Activated CD4-positive, CD25-positive, alpha-beta regulatory T cell treated with anti-CD3 and anti-CD28 coated beads, Interleukin-2, amount 50 U/mL, for 24 hours (primary cell): ENCODE data around the gene CYBB.
"Not testable (repeated sequence)": the region's sequence is repeated elsewhere in the genome, so short reads cannot be mapped to it uniquely, and the experiment has no call there.

Experiments
- ATAC-seq, 2 donors: fragments of 150-1000 bp; cut with Tn5 transposase; one replicate each; pipeline ENCODE4 v1.10.0; 2021; ENCODE audit warnings: mild to moderate bottlenecking in 1 of 2, moderate library complexity in 1 of 2

The CYBB gene

GRCh38 chrX:37779857-37780256, at the start of gene CYBB:
CYBB (plus strand) TSS chrX:37780059; CDS start chrX:37780078, 19 bp downstream.
- no peak for ATAC-seq

DNA sequence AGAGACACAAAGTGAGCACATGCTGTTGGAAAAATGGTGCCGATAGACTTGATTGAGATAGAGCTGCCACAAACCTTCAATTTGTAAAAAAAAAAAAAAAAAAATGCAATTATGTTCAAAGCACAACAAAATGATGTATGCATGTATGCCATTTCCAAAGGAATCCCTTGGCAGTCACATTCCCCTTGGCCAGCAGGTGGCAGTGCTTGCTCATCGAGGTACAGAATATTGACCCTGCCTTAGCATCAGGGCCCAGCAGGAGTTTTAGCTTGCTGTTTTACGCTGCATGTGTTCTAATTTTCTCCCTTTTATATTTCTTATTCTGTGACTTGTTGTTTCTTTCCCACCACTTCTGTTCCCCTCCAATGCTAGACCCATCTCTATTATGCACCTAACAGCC, 34.5 kb upstream of the CYBB start:
- ATAC-seq, result peak; percentile 59 to 65

- peak; percentile 22 to 25 for ATAC-seq
Measured at GRCh38 chrX:37745835-37746217, 34.0 kb upstream of the CYBB start.

GRCh38 chrX:37746218-37746941, 33.5 kb upstream of the CYBB start:
- ATAC-seq, result peak; percentile 72 to 74

- ATAC-seq, result no peak
Measured at GRCh38 chrX:37746951-37747350, 32.9 kb upstream of the CYBB start.

DNA sequence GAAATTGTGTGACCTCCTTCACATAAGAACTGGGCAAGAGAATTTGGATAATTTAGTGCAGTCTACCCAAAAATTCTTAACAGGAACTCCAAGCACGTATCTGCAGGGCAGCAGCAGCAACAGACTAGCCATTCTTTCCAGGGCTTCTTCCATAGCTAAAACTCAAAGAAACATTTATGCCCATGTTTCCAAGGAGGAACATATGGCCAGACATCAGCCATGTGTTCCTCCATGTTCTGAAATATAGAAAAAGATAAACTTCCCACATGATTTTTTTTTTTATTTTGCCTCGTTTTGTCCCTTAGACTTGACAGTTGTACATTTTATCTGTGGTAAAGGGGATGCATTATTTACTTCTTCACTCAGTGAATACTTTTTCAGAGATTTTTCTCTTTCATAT, 27.6 kb upstream of the CYBB start:
- no peak for ATAC-seq

DNA sequence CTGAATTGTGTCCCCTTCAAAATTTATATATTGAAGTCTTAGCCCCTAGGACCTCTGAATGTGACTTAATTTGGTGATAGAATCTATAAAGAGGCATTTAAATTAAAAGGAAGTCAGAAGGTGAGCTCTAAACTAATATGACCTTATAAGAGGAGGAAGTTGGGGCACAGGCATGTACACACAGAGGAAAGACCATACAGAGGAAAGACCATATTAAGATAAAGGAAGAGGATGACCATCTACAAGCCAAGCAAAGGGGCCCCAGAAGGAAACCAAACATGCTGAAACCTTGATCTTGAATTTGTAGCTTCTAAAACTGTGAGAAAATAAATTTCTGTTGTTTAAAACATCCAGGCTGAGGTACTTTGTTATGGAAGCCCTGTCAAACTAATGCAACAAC, 26.9 kb upstream of the CYBB start:
- no peak for ATAC-seq

GRCh38 chrX:37753384-37753783, 26.5 kb upstream of the CYBB start:
- ATAC-seq, result no peak

DNA sequence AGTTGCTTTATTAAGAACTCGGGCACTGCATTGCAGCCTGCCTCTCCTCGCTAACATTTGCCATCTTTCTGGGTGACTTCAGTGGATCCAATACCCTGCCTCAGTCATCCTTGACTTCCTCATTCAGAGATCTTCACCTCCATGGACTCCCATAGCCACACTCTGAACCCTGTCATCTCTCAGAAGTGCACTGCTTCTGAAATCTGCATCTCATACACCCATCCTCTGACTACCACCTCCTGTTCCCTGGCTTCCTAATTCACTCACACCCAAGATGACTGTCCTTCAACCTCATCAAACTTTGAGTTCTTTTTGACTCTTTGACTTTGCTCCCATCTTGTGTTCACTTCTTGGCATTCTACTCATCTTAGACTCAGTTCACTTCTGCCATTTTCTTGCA, 25.3 kb upstream of the CYBB start:
- ATAC-seq, result peak in 1 of 2 donors; percentile 43

- peak; percentile 63 to 66 for ATAC-seq
Measured at GRCh38 chrX:37755025-37755424, 24.8 kb upstream of the CYBB start.

GRCh38 chrX:37757082-37757481, 22.8 kb upstream of the CYBB start:
- ATAC-seq, result no peak

DNA sequence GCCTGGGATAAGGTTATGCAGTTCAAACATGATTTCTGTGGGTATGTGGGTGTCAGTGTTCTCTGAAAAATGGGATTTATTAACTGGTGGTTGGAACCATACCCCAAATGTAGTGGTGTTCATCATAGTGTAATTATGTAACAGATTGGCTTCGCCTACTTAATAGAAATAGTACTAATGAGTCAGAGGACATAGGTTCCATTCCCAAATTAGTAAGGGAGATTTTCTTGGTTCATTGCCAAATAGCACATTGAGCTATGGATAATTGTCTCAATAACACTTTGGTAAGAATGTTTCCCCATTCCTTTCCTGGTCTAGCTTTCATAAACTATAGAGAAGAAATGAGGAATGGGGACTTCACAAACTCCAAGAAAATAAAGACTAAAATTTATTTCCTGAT, 20.5 kb upstream of the CYBB start:
- no peak for ATAC-seq

DNA sequence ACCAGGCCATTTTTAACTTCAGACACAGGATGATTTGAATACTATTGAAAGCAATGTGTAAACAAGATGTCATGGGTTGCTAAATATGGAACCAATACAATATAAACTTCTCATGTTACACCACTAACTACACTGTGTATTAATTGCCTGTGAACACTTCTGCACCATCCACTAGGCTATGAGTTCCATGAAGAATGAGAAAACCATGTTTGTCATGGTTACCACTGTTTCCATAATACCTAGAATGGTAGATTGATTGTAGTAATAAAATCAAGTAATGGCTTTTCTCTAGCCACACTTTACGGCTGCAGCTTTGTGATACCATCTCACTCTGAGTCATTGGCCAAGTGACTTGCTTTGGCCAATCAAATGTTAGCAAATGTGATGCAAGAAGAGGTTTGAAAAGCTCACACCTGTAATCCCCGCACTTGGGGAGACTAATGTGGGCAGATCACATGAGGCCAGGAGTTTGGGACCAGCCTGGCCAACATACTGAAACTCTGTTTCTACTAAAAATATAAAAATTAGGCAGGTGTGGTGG, 19.9 kb upstream of the CYBB start:
- ATAC-seq, result no peak

DNA sequence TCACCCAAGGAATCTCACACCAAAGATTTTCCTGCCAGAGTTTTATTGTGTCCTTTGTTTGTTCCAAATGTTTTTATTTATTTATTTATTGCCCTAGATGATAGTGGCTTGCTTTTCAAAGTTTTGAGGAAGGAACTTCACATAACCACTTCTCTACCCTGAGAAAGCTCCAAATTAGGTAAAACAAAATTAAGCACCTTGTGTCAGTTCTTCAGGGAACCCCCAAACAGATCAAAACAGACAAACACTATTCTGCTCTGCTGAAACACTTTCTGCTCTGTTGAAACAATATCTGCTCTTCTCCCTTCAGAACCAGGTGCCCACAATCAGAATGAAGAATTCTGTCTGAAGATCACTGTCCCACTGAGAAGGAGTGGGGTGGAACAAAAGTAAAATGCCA, 16.5 kb upstream of the CYBB start:
- no peak for ATAC-seq

- ATAC-seq, result no peak
Measured at GRCh38 chrX:37765507-37765906, 14.4 kb upstream of the CYBB start.

DNA sequence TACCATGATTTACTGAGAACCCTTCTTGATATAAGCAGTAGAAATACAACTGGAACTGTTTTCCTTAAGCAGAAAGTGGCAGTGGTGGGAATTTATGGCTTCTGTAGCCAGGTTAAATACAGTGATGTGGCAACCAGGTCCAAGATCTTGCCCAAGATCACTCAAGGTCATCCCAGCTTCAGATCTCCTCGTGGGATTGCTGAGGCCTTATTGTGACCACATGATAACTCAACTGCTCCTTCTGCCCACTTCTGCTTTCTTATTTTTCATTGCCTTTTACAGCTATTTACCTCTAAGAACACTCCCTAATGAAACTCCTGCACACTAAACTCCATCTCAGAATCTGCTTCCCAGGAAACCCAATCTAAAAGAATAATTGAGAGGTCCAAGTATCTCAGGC, 12.4 kb upstream of the CYBB start:
- ATAC-seq, result no peak

GRCh38 chrX:37768866-37769265, 11.0 kb upstream of the CYBB start:
- ATAC-seq, result not testable (repeated sequence)

- no peak for ATAC-seq
Measured at GRCh38 chrX:37776283-37776986, 3.4 kb upstream of the CYBB start.

DNA sequence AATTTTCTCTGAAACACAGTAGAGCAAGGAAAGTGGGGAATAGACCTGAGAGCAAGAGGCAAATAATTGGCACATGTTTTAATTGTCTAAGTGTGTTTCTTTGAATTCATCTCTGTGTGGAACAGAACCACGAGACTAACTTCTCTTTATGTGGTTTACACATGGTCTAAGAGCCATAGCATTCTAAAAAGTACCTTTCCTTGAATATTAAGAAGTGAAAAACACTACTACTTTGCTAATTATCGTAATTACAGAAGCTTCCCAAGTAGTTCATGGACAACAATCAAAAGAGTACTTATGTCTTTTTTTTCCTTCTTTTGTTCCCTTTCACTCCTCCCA, 2.9 kb upstream of the CYBB start:
- ATAC-seq, result no peak

DNA sequence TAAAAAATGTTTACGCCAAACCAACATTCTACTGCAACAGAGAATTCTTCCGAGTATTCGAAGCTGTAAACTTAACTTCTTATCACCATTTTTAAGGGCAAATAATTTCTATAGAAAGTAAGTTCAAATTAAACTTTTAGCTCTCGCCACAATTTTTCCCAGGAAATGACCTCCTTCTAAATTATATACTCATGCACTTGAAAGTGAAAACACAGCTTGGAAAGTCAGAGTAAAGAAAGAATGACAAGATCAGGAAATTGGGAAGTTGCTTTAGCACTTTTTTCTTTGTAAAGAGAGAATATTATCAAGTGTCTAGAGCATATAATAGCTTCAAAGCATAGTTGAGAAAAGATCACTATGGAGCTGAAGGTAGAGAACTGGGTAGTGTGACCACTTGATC, 1.2 kb downstream of the CYBB start:
- no peak for ATAC-seq

GRCh38 chrX:37781814-37782213, 2.0 kb downstream of the CYBB start:
- ATAC-seq, result no peak

GRCh38 chrX:37782359-37782758, 2.5 kb downstream of the CYBB start:
- no peak for ATAC-seq

GRCh38 chrX:37783305-37783704, 3.4 kb downstream of the CYBB start:
- no peak for ATAC-seq

GRCh38 chrX:37785569-37785968, 5.7 kb downstream of the CYBB start:
- ATAC-seq, result no peak
